Neural progenitor cell (in vitro differentiated cells): ENCODE measurements around the gene MRPL21.

ENCODE experiments used
- CTCF ChIP-seq: fragments of 200-600 bp; sonication (generic); IDR thresholded peaks from 2 replicates; pipeline ENCODE4 v1.5.1; 2017; ENCODE audit warnings: antibody characterized with exemption, mild to moderate bottlenecking
- EZH2 ChIP-seq: fragments of 200-600 bp; sonication (generic); IDR thresholded peaks from 2 replicates; pipeline ENCODE4 v1.6.1; 2017; ENCODE audit warnings: antibody characterized with exemption, mild to moderate bottlenecking, moderate library complexity

GRCh38 chr11:68934666-68935065, 31.0 kb upstream of the MRPL21 start:
- no peak for TF ChIP-seq CTCF
- no peak for TF ChIP-seq EZH2
